ENCODE data around the gene COX4I1.

- TF ChIP-seq POLR2AphosphoS5 (IDR thresholded peaks at IDR 0.05; ENCODE audit: low read depth, low read length) = no peak
- no peak for TF ChIP-seq EZH2 (IDR thresholded peaks at IDR 0.05; ENCODE audit: low read depth, low read length, severe bottlenecking)
- no peak for TF ChIP-seq EGR1 (IDR thresholded peaks at IDR 0.05; ENCODE audit: borderline replicate concordance, low read depth, low read length)
- no peak for TF ChIP-seq CEBPB (IDR thresholded peaks at IDR 0.05; ENCODE audit: low read depth, low read length)
- TF ChIP-seq, protein P1, sequence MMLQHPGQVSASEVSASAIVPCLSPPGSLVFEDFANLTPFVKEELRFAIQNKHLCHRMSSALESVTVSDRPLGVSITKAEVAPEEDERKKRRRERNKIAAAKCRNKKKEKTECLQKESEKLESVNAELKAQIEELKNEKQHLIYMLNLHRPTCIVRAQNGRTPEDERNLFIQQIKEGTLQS (IDR thresholded peaks at IDR 0.05; ENCODE audit: insufficient read depth, low read depth, low read length) = no peak
Measured at GRCh38 chr16:85851034-85851785, 51.7 kb downstream of the COX4I1 start.
